ENCODE measurements around the gene SPEN. TPM values are rescaled to one million over a fixed set of nuclear protein-coding genes. Genes with fewer than 3 reads are reported as not detected.

Gene SPEN
- total and polyA plus RNA-seq, 2 of the 4 experiments (the other 2 are of a cell fraction), result 7.6 to 15.8 TPM

DNA sequence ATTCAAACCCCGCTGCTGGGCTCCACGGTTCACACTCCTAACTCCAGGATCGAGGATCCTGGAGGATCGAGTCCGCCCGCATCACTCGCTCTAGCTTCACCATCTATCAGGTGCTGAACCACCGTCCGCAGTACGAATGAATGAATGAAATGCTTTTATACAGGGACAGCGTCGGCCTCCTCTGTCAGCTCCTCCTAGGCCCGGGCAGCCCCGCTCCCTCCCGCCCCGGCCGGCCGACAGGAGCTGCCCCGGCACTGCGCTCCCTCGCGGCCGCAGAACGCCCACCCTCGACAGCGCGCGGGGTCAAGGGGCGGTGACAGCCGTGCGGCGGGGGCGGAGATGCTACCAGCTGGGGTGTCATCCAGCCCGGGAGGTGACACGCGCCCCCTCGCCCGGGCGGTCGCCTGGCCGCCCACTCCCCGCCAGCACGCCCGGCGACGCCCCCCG lies 127.9 kb downstream of the SPEN start:
- peak overlapping the region; percentile 74 for H3K4me2 ChIP-seq (ENCODE audit: low read depth, low read length)
- H3K4me3 ChIP-seq (ENCODE audit: insufficient read depth, low read depth, low read length), result peak overlapping the region; percentile 62
- no peak overlapping the region for H4K5ac ChIP-seq (ENCODE audit: low read depth, low read length)
- peak overlapping the region; percentile 64 for H3K14ac ChIP-seq (replicated peaks; ENCODE audit: low read depth, low read length)
- H3K56ac ChIP-seq (ENCODE audit: extremely low read depth, insufficient read depth, low read length), result peak overlapping the region; percentile 83
- H3K9ac ChIP-seq (ENCODE audit: low read depth, low read length), result peak overlapping the region; percentile 93
- H3K18ac ChIP-seq (ENCODE audit: low read depth, low read length), result no peak overlapping the region
- peak overlapping the region; percentile 68 for H2BK5ac ChIP-seq (ENCODE audit: low read depth, low read length, poor library complexity, severe bottlenecking)
- peaks cover 16 to 40% of the 10 kb centered on the region in 2 experiments; a peak in 3 of 4 replicates for H3K79me1 ChIP-seq (ENCODE audit: low read depth in 1 of 2, low read length in 2 of 2)
- in situ Hi-C loops (cut with MboI; ENCODE audit: low sequenced_read_pairs), result no loop called here
- ChIA-PET CTCF (interaction anchor here (1.0 to 1.7 kb wide), 4 partner anchors 17 to 164 kb away, joined by 3 to 5 read pairs (median 4); partner anchors contain the start of gene SPEN), POLR2A (ENCODE audit: unreplicated experiment) (interaction anchor here (0.6 kb wide), 1 partner anchor 126 kb away, joined by 3 read pairs; no protein-coding TSS in a partner anchor)
- no TSS peak for BruUV-seq (replicated peaks)
- peak overlapping the region; percentile 38 to 75; a peak in 2 of 4 replicates for H4K8ac ChIP-seq (ENCODE audit: low read depth in 2 of 2, low read length in 2 of 2)
- peak; percentile 11; the same call in 1 of the 2 replicates for TF ChIP-seq SMC3 (IDR thresholded peaks at IDR 0.05; ENCODE audit: low read depth, low read length)
- TF ChIP-seq BHLHE40 (IDR thresholded peaks at IDR 0.05; ENCODE audit: low read depth, low read length), result no peak
- TF ChIP-seq NFE2L2 (IDR thresholded peaks at IDR 0.05; ENCODE audit: low read depth, low read length), result no peak
- TF ChIP-seq RAD21 (IDR thresholded peaks at IDR 0.05; ENCODE audit: low read length), result peak; percentile 37; the same call in 1 of the 2 replicates
- TF ChIP-seq CEBPB (IDR thresholded peaks at IDR 0.05; ENCODE audit: low read depth, low read length), result no peak
- TF ChIP-seq, protein P1, sequence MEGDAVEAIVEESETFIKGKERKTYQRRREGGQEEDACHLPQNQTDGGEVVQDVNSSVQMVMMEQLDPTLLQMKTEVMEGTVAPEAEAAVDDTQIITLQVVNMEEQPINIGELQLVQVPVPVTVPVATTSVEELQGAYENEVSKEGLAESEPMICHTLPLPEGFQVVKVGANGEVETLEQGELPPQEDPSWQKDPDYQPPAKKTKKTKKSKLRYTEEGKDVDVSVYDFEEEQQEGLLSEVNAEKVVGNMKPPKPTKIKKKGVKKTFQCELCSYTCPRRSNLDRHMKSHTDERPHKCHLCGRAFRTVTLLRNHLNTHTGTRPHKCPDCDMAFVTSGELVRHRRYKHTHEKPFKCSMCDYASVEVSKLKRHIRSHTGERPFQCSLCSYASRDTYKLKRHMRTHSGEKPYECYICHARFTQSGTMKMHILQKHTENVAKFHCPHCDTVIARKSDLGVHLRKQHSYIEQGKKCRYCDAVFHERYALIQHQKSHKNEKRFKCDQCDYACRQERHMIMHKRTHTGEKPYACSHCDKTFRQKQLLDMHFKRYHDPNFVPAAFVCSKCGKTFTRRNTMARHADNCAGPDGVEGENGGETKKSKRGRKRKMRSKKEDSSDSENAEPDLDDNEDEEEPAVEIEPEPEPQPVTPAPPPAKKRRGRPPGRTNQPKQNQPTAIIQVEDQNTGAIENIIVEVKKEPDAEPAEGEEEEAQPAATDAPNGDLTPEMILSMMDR (conservative IDR thresholded peaks at IDR 0.05; ENCODE audit: low read depth, low read length), result peak; percentile 38
- TF ChIP-seq MAZ (IDR thresholded peaks at IDR 0.05; ENCODE audit: borderline replicate concordance, low read depth, low read length), result peak; percentile 9; the same call in 1 of the 2 replicates
- H2BK15ac ChIP-seq (ENCODE audit: low read depth, low read length), result peak overlapping the region; percentile 2; the same call in 1 of the 3 replicates
- no peak overlapping the region for H2BK20ac ChIP-seq (ENCODE audit: low read depth, low read length)
- peaks cover 4% of the 10 kb centered on the region; the same call in 1 of the 2 replicates for H3K4me1 ChIP-seq (ENCODE audit: control insufficient read depth, insufficient read depth, low read length)
- peak overlapping the region; percentile 87; the same call in 1 of the 2 replicates for H3K23ac ChIP-seq (ENCODE audit: low read depth, low read length)
- H3K36me3 ChIP-seq (ENCODE audit: control insufficient read depth, insufficient read depth, low read length), result peaks cover 15% of the 10 kb centered on the region
- H4K20me1 ChIP-seq (ENCODE audit: insufficient read depth, low read length), result peaks cover 17% of the 10 kb centered on the region
- H3K9me3 ChIP-seq (ENCODE audit: control insufficient read depth, insufficient read depth, low read length), result no peaks in the 10 kb centered on the region; the same call in 1 of the 2 replicates
- peak overlapping the region; percentile 61 for H2AK5ac ChIP-seq (ENCODE audit: low read depth, low read length)
- H3K27ac ChIP-seq (ENCODE audit: insufficient read depth, low read length), result peak overlapping the region; percentile 66
- no peak overlapping the region for H2BK120ac ChIP-seq (ENCODE audit: low read depth, low read length)
- dilution Hi-C loops (cut with HindIII; ENCODE audit: low sequenced_read_pairs, unreplicated experiment), result no loop called here
- H4K91ac ChIP-seq (ENCODE audit: insufficient read depth, low read depth, low read length), result peak overlapping the region; percentile 40
- peaks cover 7% of the 10 kb centered on the region for H3K9me1 ChIP-seq (ENCODE audit: insufficient read depth, low read length)
- peak overlapping the region; percentile 1 for H2AK9ac ChIP-seq (replicated peaks; ENCODE audit: low read depth, low read length, poor library complexity)
- H3K4ac ChIP-seq (ENCODE audit: low read depth, low read length), result peak overlapping the region; percentile 73
- 1% methylated on average over 27 of the region's 47 CpGs; no CpG with 5 or more reads in 1 of the 2 experiments for WGBS, 2 experiments (ENCODE audit: extremely low coverage in 2 of 2, insufficient read length in 1 of 2)
- intact Hi-C loops (cut with micrococcal nuclease), result no loop called here
- peak overlapping the region; percentile 51 for H2AFZ ChIP-seq (replicated peaks; ENCODE audit: low read length, poor library complexity)
- ATAC-seq (ENCODE audit: low read depth), result peak; percentile 93
- no peaks in the 10 kb centered on the region for H3K27me3 ChIP-seq (ENCODE audit: control insufficient read depth, insufficient read depth, low read length)
- peak; percentile 58 for DNase-seq
